ENCODE measurements around the gene G6PD.
A peak's percentile ranks its signal among the peaks of the same experiment; 100 is the strongest.

G6PD gene

GRCh38 chrX:154542723-154543424, 3.8 kb downstream of the G6PD start:
- H3K4ac ChIP-seq (ENCODE audit: low read depth in 1 of 2, low read length in 2 of 2) = peak overlapping the region; percentile 54 to 91
- H2BK120ac ChIP-seq (ENCODE audit: low read depth, low read length) = peak overlapping the region; percentile 85
- no peak overlapping the region for H2AFZ ChIP-seq (ENCODE audit: low read depth, low read length)
- no peaks in the 10 kb centered on the region for H3K9me3 ChIP-seq (ENCODE audit: control insufficient read depth, low read length)
- H3K18ac ChIP-seq (ENCODE audit: low read depth in 1 of 2, low read length in 2 of 2) = peak overlapping the region; percentile 75 to 94
- peak overlapping the region in 1 of 2 experiments; percentile 86 for H2BK12ac ChIP-seq (ENCODE audit: low read length in 2 of 2)
- 93% methylated on average over 19 of the region's 20 CpGs for WGBS
- H2AK5ac ChIP-seq (ENCODE audit: low read length, severe bottlenecking) = peak overlapping the region; percentile 100
- peak overlapping the region; percentile 84 for H4K8ac ChIP-seq (ENCODE audit: low read length)
- H3K27me3 ChIP-seq (ENCODE audit: control insufficient read depth in 1 of 2, insufficient read depth in 1 of 2, low read length in 2 of 2) = peaks cover 0 to 15% of the 10 kb centered on the region in 2 experiments
- peaks cover 14 to 36% of the 10 kb centered on the region in 2 experiments for H3K36me3 ChIP-seq (ENCODE audit: control insufficient read depth in 1 of 2, insufficient read depth in 2 of 2, low read depth in 1 of 2, low read length in 2 of 2)
- peak overlapping the region in 1 of 2 experiments; percentile 61 for H3K4me3 ChIP-seq (ENCODE audit: insufficient read depth in 1 of 2, low read depth in 1 of 2, low read length in 2 of 2)
- H3K4me2 ChIP-seq (ENCODE audit: low read length, poor library complexity, severe bottlenecking) = no peak overlapping the region
- peaks cover 28% of the 10 kb centered on the region for H3K4me1 ChIP-seq (ENCODE audit: control insufficient read depth, insufficient read depth, low read depth, low read length)
- no peak for DNase-seq
- peak overlapping the region; percentile 94 for H3K27ac ChIP-seq (ENCODE audit: low read length, poor library complexity, severe bottlenecking)
- peak overlapping the region; percentile 88 for H3K9ac ChIP-seq (ENCODE audit: low read length)
- peak overlapping the region; percentile 93 for H2BK15ac ChIP-seq (ENCODE audit: low read depth, poor library complexity, severe bottlenecking)
- H3K23ac ChIP-seq (ENCODE audit: low read length in 2 of 2) = no peak overlapping the region
- H2BK5ac ChIP-seq (ENCODE audit: low read depth, low read length, poor library complexity, severe bottlenecking) = peak overlapping the region; percentile 89
- peak overlapping the region in 1 of 2 experiments; percentile 75 for H3K14ac ChIP-seq (ENCODE audit: low read length in 2 of 2)
- H3K79me1 ChIP-seq (replicated peaks; ENCODE audit: low read length, poor library complexity, severe bottlenecking) = no peaks in the 10 kb centered on the region
- peak overlapping the region; percentile 99 for H4K91ac ChIP-seq (ENCODE audit: low read length)

- Histone ChIP-seq H3K9me3 (ENCODE audit: control insufficient read depth, low read length) (no peaks in the 10 kb centered on the region), H2AFZ (ENCODE audit: low read depth, low read length) (no peak overlapping the region), H4K91ac (ENCODE audit: low read length) (peak overlapping the region; percentile 99), H3K79me1 (replicated peaks; ENCODE audit: low read length, poor library complexity, severe bottlenecking) (peaks cover 1% of the 10 kb centered on the region), H3K4me3 (ENCODE audit: insufficient read depth in 1 of 2, low read depth in 1 of 2, low read length in 2 of 2) (peak overlapping the region in 1 of 2 experiments; percentile 61), H3K9ac (ENCODE audit: low read length) (peak overlapping the region; percentile 88), H2BK120ac (ENCODE audit: low read depth, low read length) (peak overlapping the region; percentile 85), H3K27ac (ENCODE audit: low read length, poor library complexity, severe bottlenecking) (peak overlapping the region; percentile 94), H4K8ac (ENCODE audit: low read length) (peak overlapping the region; percentile 84), H2BK5ac (ENCODE audit: low read depth, low read length, poor library complexity, severe bottlenecking) (peak overlapping the region; percentile 89), H3K18ac (ENCODE audit: low read depth in 1 of 2, low read length in 2 of 2) (peak overlapping the region; percentile 75 to 94), H2BK15ac (ENCODE audit: low read depth, poor library complexity, severe bottlenecking) (peak overlapping the region; percentile 93), H3K23ac (ENCODE audit: low read length in 2 of 2) (no peak overlapping the region), H3K4ac (ENCODE audit: low read depth in 1 of 2, low read length in 2 of 2) (peak overlapping the region; percentile 88 to 91), H3K27me3 (ENCODE audit: control insufficient read depth in 1 of 2, insufficient read depth in 1 of 2, low read length in 2 of 2) (peaks cover 0 to 15% of the 10 kb centered on the region in 2 experiments), H3K4me1 (ENCODE audit: control insufficient read depth, insufficient read depth, low read depth, low read length) (peaks cover 28% of the 10 kb centered on the region), H3K14ac (ENCODE audit: low read length in 2 of 2) (peak overlapping the region in 1 of 2 experiments; percentile 75), H2AK5ac (ENCODE audit: low read length, severe bottlenecking) (peak overlapping the region; percentile 100), H3K4me2 (ENCODE audit: low read length, poor library complexity, severe bottlenecking) (peak overlapping the region; percentile 22), H2BK12ac (ENCODE audit: low read length in 2 of 2) (peak overlapping the region in 1 of 2 experiments; percentile 72), H3K36me3 (ENCODE audit: control insufficient read depth in 1 of 2, insufficient read depth in 2 of 2, low read depth in 1 of 2, low read length in 2 of 2) (peaks cover 14 to 36% of the 10 kb centered on the region in 2 experiments)
- 36% methylated on average over 8 of the region's 12 CpGs for WGBS
- DNase-seq = peak; percentile 91
Observed at GRCh38 chrX:154541896-154542722, 4.5 kb downstream of the G6PD start.

- Histone ChIP-seq H3K4me2 (ENCODE audit: low read length, poor library complexity, severe bottlenecking) (no peak overlapping the region), H3K79me1 (replicated peaks; ENCODE audit: low read length, poor library complexity, severe bottlenecking) (peaks cover 1% of the 10 kb centered on the region), H4K91ac (ENCODE audit: low read length) (no peak overlapping the region), H3K9ac (ENCODE audit: low read length) (peak overlapping the region; percentile 88), H3K4me3 (ENCODE audit: insufficient read depth in 1 of 2, low read depth in 1 of 2, low read length in 2 of 2) (peak overlapping the region in 1 of 2 experiments; percentile 11), H3K18ac (ENCODE audit: low read depth in 1 of 2, low read length in 2 of 2) (peak overlapping the region in 1 of 2 experiments; percentile 87), H3K14ac (ENCODE audit: low read length in 2 of 2) (peak overlapping the region in 1 of 2 experiments; percentile 41), H2BK15ac (ENCODE audit: low read depth, poor library complexity, severe bottlenecking) (no peak overlapping the region), H3K23ac (ENCODE audit: low read length in 2 of 2) (no peak overlapping the region), H4K8ac (ENCODE audit: low read length) (no peak overlapping the region), H3K4ac (ENCODE audit: low read depth in 1 of 2, low read length in 2 of 2) (peak overlapping the region; percentile 20 to 88), H2AFZ (ENCODE audit: low read depth, low read length) (no peak overlapping the region), H2BK12ac (ENCODE audit: low read length in 2 of 2) (peak overlapping the region in 1 of 2 experiments; percentile 63), H2BK120ac (ENCODE audit: low read depth, low read length) (no peak overlapping the region), H3K9me3 (ENCODE audit: control insufficient read depth, low read length) (no peaks in the 10 kb centered on the region), H3K27me3 (ENCODE audit: control insufficient read depth in 1 of 2, insufficient read depth in 1 of 2, low read length in 2 of 2) (peaks cover 0 to 15% of the 10 kb centered on the region in 2 experiments), H3K4me1 (ENCODE audit: control insufficient read depth, insufficient read depth, low read depth, low read length) (peaks cover 28% of the 10 kb centered on the region), H2BK5ac (ENCODE audit: low read depth, low read length, poor library complexity, severe bottlenecking) (peak overlapping the region; percentile 14), H3K36me3 (ENCODE audit: control insufficient read depth in 1 of 2, insufficient read depth in 2 of 2, low read depth in 1 of 2, low read length in 2 of 2) (peaks cover 14 to 36% of the 10 kb centered on the region in 2 experiments), H3K27ac (ENCODE audit: low read length, poor library complexity, severe bottlenecking) (peak overlapping the region; percentile 75), H2AK5ac (ENCODE audit: low read length, severe bottlenecking) (peak overlapping the region; percentile 74)
- DNase-seq = no peak
- WGBS = 41% methylated on average over 4 of the region's 5 CpGs
Observed at GRCh38 chrX:154541589-154541895, 5.1 kb downstream of the G6PD start.

Data from mesenchymal stem cell (in vitro differentiated cells and primary cell).